GM18511 (cell line): Measurements from ENCODE around the gene ITGA6.

Source experiments
- ATAC-seq: cut with Tn5 transposase; IDR thresholded peaks from one replicate; pipeline ENCODE4 v1.9.1; 2021; ENCODE audit warnings: mild to moderate bottlenecking, moderate library complexity; ENCODE audit not compliant: unreplicated experiment

Gene ITGA6

DNA sequence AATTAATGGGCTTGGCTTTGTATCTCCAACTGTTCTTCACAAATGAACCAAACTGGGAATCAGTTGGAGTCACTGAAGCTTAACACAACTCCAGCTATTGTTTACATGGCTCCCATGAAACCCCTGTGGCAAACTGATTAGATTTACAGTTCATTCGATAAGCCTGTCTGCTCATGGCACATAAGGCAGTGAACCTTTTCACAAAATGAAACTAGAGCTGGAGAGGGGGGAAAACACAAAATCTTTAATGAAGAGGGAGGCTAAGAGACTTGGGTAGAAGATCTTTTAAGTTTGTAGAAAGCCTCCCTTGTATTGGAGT lies 11.6 kb upstream of the ITGA6 start:
- no peak for ATAC-seq

DNA sequence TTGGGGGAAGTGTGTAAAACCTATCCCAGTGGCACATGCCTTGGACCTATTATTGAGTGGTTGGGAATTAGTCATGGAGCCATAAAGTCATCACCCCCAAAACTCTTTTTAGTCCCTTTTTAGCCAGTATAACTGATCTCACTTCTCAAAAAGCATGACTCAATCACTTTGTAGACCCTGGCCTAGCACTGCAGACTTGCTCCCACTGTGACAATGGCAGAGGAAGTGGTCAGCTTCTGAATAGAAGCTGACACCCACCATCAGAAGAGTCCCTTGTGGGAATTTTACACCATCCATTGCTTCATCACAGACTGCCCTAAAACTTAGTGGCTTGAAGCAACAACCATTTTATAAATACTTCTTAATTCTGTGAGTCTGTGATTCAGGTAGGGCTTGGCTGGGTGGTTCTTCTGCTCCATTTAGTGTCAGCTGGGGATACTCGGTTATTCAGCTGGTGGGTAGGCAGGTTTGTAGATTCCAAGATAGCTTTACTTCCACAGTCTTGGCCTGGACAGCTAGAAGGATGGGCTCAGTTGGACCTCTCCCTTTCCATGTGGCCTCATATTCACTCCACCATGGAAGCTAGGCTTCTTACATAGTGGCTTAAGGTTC lies 10.8 kb upstream of the ITGA6 start:
- no peak for ATAC-seq

DNA sequence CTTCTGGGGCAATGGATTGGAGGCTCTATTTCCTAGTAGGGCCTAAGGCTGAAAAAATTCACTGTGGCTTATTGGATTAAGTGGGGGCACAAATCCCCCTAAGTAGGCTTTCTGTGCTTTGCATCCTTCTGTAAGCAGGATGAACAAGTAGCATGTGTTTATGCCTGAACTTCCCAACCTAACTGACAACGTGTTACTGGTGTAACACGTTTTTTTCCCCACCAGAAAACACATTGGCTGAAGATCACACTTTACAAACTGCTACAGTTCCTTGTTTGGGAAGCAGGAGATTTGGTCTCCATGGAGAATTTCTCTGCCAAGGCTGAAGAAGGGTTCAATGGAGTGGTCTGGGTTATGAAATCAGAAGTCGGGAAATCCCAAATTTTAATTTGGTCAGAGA lies 7.2 kb upstream of the ITGA6 start:
- no peak for ATAC-seq

DNA sequence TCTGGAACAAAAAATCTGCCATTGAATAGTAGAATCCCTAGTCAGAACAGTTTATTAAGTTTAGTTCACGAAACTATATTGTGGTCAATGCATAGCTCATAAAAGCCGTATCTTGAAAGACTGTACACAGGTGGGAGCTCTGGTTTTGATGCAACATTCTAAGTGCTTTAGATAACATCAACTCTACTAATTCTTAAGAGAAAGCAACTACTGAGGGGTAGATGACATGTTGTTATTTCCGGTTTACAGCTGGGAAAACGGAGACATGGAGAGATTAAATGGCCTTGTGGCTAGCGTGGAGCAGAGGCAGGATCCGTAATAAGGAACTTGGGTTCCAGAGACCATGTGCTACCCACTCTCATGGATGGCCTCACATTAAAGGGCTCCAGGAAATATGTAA lies 4.2 kb upstream of the ITGA6 start:
- ATAC-seq, result no peak

DNA sequence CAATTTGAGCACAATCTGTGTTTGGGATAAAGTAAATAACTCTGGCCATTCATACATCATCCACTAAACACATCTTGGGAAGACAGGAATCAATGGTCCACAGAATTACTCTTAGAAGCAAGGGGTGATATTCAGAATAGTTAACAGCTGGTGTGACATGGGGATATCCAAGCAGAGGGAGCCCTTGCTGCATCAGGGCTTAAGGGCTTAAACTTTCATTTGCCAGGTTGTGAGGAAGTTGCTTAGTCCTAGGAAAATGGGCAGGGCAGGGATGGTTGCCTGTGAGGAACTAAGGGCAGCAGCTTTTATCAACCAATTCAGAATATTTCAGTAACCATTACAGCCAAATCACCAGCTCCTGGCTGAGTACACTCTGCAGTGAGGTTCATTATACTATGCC lies 2.0 kb upstream of the ITGA6 start:
- no peak for ATAC-seq

DNA sequence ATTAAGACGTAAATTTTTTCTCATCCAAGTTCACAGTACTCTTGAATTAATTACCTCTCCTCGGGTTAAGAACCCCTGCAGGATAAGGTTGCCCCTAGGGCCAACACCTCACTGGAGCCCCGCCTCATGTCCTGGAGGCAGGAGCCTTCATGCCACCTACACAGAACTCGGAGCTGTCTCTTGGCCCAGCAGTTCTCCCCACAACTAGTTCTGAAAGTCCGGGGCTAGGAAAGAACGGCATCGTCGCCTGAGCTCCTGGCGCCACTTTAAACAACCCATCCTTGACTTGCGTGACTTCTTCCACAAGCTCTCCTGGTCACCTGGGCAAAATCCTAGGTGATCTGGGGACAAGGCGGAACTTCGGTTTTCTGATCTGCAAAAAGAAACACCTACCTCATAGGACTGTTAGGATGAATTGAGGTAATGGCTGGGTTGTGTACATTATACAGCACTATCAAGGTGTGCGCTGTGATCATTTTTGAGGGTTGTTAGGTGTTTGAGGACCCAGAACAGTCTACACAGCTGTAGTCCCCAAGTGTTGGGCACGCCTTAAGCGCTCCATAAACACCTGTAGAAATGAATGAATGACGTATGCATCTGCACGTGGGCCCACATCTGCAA lies 641 bp upstream of the ITGA6 start:
- ATAC-seq, result no peak

DNA sequence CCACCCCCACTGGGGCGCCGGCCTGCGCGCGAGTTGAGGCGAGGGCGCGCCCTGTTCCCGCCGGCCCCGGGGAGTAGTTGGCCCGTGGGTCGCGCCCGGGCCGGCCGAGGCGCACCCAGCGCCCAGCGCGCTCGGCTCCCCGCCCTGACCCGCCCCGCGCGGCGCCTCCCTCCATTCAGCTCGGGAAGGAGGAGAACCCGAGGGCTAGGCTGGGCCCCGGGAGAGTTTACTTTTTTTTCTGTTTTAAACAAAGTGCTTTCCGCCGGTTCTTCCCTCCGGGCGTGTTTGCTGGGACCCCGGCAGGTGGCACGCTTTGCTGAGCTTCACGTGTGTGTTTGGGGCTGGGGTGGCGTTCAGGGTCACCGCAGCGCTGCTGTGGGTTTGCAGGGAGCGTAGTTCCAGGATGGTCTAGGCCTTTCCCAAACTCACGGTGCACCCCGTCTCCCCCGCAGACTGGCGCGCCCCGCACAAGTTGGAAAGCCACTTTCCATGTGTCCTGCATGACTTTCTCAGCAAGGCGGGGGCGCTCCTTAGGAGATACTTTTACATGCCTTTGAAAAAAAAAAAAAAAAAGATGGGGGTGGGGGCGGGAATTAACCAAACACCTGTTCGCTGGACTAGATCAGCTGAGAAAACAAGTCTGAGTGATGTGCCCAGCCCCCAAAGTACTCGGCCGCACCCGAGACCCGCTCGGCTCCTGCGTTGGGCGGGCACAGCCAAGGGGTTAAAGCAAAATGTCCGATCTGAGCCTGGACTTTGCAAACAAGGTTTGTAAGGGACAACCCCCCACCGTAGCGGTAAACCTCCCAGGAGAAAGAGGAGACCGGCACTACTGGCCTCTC lies 825 bp downstream of the ITGA6 start:
- ATAC-seq, result no peak

DNA sequence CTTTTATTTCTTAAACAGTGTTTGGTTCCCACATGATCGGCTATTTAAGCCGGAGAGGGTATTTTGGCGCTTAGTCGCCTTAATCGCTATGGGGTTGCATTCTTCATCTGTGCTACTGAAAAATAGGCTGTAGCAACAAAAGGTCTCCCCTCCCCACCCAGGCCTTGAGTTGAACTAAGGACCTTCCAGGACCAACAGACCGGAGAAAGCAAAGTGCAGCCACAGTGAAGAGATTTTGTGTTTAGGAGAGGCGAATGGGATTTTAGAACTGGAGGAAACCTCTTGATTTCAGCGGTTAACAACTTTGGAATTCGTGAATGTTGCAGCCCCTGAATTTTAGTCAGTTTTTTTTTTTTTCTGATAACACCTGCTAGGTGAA lies 1.4 kb downstream of the ITGA6 start:
- ATAC-seq, result no peak

DNA sequence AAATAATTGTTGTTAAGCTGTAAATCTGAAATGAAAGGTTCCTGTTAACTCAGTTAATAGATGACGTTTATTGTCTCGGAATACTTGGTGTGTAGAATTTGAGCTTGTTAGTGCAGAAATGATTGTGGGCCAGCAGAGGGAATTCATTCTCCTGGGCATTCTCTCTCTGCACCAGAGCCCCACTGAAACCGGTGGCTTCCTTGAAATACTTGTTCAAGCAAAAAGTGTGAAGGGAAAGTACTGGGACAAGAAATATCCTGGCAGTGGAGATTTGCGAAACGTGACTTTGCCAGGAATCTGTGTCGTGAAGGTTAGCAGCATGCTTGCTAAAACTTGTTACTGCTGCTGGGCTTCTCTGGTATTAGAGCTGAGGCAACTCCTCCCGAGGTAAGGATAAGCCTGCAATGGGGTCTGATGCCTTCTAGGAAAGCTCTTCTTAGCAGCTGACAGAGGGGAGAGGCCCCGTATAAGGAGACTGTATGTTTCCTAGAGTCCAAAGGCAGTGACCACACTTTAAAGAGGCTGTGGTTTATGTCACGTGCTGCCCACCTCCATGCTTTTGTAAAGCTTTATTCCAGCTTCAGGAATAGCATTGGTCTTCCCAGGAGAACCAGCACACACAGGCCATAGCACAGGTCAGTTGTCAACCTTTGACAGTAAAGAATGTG lies 2.0 kb downstream of the ITGA6 start:
- ATAC-seq, result no peak

DNA sequence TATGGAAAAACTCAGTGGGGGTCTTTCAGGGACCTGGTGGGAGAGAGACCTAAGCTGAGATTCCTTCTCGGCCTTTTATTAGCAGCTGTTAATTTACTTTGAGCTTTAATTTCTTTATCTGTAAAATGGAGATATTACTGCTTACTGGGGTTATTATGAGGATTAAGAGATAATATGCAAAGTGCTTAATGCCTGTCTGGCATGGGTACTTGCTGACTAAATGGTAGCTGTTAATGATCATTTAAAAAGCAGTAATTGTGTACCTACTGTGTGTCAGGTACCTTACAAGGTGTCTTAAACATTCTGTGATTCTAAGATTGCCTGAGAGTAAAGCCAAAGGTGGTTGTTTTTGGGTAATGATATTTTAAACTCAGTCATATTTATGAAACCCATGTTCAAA lies 2.6 kb downstream of the ITGA6 start:
- no peak for ATAC-seq

DNA sequence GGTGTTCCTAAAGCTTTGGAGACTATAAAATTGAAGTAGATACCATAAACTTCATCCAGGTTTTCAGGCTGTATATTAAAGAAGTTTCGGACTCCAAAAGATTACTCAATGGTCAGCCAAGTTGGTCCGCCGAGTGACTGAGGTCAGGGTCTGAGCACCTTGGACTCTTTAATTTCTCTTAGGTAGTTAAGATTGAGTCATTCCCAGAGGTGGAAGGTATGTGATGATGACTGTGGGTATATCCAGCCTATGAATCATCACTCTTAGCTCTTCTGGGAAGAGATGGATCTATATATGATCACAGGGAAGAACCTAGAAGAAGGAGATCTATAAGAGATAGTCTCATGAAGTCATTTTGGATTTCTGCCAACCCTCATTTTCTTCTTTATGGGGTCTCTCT lies 3.3 kb downstream of the ITGA6 start:
- no peak for ATAC-seq

DNA sequence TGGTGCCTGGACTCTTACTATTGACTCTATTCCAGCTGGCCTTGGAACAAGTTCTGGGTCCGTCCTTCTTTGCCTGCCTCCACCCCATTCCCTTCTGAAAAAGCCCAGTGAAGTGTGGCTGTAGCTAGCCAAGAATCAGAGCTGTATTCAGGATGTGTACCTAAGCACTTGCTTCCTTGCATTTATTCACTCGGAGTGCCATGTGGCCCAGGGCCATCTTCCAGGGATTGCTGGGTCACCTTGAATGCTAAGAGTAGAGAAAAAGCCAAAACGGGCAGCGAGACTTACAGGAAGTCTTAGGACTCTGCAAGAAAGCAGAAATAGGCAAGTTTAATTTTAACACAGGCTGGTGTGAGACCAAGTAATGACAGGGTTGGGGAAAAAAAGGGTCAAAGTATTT lies 4.1 kb downstream of the ITGA6 start:
- ATAC-seq, result no peak

DNA sequence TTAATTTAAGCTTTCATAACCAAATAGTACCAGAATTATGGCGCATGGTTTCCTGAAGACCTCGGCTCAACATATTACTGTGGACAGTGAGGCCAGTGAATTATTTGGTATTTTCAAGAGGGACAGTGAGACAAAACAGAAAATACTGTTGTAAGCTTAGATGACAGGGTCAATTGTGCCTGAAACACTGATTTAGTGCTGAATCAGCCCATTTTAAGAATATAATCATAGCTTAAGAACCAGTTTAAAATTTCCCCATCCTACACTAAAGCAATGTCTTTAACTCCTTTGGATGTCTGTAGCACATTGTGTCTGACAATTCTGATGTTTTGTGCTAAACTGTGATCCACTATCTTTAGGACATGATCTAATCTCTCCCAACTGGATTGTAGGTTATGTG lies 4.6 kb downstream of the ITGA6 start:
- ATAC-seq, result no peak

DNA sequence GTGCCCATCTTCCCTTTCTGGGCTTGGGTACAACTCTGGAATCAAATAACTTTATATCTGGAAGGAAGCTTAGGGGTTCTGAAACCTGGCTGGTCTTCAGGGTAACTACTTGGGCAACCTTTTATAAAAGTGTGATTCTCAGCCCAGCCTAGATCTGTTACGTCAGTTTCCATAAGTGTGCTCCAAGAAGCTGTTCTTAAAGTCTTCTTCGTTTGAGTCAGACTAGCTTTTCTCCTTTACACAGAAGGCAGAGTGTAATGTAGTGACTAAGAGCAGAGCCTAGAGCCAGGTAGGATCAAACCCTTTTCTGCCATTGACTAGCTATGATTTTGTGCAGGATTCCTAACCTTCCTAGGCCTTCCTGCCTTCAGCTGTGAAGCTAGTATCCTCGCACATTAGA lies 5.8 kb downstream of the ITGA6 start:
- ATAC-seq, result no peak

DNA sequence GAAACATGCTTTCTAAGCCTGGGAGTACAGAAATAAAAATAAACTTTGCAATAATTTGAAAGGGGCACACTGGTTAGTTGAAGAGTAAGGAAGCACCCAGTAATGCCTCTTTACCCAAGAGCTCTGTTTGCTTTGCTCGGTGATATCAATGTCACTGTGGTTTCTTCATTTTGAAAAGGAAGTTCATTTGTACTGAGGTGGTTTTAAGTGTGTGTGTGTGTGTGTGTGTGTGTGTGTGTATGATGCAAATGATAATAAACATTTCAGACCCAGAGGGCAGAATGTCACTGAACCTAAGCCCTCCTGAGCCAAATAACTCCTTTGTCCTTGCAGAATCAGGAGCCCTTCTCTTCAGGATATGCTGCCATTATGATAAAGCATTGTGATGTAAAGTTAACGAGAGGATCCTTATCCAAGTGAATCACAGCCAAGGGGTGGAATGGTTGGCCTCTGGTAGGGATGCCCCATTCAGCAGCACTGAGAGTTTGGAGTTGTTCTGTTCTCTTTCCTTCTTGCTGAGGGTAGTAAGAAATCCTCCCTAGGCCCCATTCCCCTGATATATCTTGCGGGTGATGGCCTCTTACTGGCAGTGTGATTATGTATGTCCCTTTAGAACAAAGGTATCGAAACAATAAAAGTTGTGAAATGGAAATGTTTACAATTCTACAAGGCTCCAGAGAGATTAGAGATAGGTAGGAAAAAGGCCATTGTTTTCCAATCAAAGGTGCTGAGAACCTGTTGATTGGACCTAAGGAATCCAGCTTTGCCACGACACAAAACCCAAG lies 7.6 kb downstream of the ITGA6 start:
- ATAC-seq, result no peak

DNA sequence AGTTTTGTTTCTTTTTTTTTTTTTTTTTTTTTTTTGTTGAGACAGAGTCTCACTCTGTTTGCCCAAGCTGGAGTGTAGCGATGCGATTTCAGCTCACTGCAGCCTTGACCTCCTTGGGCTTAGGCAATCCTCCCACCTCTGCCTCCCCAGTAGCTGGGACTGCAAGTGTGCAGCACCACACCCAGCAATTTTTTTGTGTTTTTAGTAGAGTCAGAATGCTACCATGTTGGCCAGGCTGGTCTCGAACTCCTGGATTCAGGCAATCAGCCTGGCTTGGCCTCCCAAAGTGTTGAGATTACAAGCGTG lies 8.2 kb downstream of the ITGA6 start:
- ATAC-seq, result no peak

DNA sequence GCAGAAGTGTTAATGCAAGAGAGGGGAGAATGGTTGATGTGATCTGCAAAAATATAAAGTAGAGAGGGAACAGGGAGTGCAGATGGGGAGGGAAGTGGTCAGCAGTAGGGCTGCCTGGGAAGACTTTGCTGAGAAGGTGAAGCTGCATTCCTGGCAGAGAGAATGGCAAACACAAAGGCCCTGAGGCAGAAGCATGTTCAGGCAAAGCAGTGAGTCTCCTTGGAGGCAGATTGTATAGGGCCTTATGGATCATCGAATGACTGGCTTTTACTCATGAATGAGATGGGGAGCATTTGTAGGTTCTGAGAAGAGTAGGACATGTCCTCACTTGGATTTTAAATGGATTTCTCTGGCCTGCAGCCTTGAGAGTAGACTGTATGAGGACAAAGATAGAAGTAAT lies 9.5 kb downstream of the ITGA6 start:
- ATAC-seq, result no peak

DNA sequence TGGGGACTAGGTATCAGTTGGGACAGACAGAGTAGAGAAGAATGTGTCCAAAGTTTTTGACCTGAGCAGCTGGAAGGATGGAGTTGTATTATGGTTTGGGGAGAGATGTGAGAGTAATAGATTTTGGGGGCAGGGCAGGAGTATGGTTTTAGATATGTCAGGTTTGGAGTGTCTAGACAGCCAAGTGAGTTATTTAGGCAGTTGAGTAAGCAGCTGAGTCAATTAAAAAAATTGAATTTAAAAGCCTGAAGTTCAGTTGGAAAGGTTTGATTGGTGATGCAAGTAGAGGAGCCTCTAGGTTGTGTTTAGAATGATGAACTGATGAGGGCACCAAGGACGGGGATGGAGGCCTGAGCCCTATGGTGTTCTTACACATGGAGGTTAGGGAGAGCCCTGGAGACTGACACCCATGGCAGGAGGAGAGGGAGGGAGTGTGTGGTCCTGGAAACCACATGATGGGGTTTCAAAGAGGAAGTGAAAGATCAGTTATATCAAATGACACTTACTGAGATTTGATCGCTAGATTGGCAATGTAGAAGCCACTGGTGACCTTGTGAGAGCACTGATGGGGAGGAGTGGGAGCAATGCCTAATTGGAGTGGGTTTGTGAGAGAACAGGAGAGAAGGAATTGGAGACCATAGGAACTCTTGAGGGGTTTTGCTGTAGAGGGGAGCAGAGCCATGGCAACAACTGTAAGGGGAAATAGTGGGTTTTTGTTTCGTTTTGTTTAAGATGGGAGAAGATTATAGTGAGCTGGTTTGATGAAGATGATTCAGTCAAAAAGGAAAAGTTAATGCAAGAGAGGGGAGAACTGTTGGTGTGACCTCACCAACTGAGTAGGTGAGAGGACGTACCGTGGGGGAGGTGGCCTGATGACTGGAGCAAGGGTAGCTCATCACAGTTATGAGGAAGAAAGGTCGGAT lies 10.3 kb downstream of the ITGA6 start:
- ATAC-seq, result peak; percentile 81

DNA sequence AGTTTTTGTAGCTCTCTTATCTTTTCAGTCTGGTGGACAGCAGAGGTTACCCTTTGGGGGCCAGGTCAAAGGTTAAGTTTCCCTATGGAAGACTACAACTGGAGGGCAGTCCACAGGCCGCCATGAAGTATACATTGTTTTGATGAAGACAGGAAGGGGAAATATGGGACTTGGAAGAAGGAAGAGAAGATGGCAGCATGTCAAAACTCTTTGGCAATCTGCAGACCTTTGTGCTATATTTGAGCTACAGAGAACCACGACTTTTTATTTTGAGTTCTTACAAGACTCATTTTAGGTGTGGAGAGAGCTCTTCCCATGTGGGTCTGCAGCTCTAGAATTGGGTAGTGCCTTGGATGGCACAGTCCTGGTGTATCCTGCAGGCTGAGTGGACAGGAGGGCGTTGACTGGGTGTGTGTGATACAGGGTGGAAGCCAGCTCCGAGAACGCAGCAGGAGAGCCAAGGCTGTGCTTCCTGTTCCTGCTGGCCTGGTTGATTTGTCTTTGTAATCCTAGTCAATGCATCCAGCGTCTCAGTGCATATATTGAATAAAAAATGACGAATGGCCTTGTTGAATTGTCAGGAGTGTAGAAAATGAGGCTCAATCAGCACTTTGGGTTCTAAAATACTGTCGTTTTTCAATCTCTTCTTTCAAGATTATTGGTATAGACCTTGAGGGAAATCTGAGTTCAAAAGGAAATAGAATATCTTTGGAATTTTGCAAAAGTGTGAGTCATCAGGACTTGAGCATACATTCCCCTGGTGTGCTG lies 11.5 kb downstream of the ITGA6 start:
- no peak for ATAC-seq

DNA sequence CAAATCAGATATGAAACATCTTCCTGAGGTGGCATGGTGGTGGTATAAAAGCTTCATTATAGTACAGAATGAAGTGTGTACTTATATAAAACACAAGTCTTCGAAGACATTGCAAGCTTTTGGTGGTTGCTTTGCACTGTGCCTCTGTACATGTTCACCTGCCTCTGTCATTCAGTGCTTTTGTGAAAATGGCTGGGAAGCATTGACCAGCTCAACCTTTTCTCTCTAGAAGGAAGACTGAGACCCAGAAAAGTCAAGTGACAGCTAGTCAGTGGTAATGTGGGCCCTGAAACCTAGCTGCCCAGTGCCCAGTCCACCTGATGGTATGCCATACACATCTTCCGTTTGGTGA lies 12.1 kb downstream of the ITGA6 start:
- ATAC-seq, result no peak
